Stimulated activated CD8-positive, alpha-beta memory T cell treated with anti-CD3 and anti-CD28 coated beads, Interleukin-4, amount 100 ng/mL, for 4 hours (primary cell): ENCODE measurements around the gene ADK.
"Not testable (repeated sequence)": the region's sequence is repeated elsewhere in the genome, so short reads cannot be mapped to it uniquely, and the experiment has no call there.

ENCODE experiments used
- DNase-seq, 2 donors: peaks; one replicate each; pipeline ENCODE4 v3.0.0-alpha.2; 2020; ENCODE audit warnings: low read depth in 2 of 2, low spot score in 1 of 2

Gene ADK

GRCh38 chr10:74297389-74298080, 146.5 kb downstream of the ADK start:
- DNase-seq: no peak

DNA sequence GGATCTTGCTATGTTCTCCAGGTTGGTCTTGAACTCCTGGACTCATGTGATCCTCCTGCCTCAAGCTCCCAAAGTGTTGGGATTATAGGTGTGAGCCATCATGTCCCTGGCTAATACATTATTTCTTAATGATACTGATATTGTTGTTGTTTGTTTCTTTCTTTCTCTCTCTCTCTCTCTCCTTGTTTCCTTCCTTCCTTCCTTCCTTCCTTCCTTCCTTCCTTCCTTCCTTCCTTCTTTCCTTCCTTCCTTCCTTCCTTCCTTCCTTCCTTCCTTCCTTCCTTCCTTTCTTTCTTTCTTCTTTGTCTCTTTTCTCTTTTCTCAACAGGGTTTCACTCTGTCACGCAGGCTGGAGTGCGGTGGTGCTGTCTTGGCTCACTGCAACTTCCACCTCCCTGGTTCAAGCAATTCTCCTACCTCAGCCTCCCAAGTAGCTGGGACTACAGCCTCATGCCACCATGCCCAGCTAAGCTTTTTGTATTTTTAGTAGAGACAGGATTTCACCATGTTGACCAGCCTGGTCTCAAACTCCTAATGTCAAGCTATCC, 149.1 kb downstream of the ADK start:
- not testable (repeated sequence) for DNase-seq

- DNase-seq: no peak
Measured at GRCh38 chr10:74300666-74301065, 149.6 kb downstream of the ADK start.

DNA sequence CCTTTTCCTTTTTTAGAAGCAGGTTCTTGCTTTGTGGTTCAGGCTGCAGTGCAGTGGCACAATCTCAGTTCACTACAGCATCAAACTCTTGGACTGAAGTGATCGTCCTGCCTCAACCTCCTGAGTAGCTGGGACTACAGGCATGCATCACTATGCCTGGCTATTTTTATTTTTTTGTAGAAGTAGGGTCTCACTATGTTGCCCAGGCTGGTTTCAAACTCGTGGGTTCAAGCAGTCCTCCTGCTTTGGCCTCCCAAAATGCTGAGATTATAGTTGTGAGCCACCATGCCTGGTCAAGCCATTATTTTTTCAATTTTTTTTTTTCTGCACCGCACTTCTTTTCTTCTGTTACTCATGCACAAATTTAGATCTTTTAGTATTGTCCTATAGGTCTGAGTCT, 154.7 kb downstream of the ADK start:
- DNase-seq: no peak

- DNase-seq: no peak
Measured at GRCh38 chr10:74306227-74306982, 155.4 kb downstream of the ADK start.

DNA sequence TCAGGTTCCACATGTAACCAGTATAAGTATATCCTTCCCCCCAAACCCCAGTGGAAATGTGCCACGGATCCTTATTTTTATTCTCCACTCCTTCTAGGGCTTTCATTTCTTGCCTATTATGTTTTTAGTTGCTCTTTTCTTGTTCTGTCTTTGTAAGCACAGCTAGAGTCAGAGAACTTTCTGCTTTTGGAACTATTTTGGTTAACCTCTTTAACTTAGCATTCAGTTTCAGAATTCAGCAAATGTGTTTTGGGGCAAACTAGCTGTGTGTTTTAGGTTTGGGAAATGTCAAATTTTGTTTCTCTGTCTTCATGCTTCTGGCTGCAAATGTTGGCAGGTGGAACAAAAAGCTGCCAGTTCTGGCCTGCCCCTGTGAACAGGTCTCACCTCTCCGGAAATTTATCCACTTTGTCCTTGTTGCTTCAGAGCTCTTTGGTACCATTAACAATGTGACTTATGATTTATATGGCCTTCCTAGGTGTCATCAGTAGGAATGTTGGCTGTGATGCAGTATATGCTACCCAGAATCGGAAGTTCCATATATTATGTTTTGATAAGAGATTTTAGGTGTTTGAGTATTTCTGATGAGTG, 156.1 kb downstream of the ADK start:
- no peak for DNase-seq

DNA sequence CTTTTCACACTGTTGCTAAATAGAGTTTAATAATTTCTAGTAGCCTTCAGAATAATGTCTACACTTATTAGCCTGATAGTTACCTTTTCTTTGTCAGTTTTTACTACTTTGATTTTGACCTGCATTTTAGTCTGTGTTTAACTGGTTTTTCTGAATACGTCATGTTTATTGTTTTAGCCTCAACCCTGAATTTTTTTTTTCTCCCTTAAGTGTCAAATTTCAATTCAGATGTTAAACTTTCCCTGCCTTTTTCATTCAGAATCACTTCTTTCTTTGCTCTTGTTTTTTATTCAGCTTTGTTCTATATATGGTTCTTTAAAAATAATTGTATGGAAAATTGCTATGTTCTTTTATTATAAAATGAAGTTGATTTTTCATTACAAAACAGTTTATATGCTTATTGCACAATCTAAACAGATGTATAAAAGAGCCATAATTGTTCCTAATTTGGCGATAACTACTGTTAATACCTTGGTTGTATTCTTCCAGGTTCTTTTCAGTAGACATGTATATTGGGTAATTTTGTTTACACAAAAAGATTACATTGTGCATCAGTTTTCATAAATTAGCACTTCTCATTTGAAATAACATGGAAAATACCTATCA, 159.7 kb downstream of the ADK start:
- no peak for DNase-seq

DNA sequence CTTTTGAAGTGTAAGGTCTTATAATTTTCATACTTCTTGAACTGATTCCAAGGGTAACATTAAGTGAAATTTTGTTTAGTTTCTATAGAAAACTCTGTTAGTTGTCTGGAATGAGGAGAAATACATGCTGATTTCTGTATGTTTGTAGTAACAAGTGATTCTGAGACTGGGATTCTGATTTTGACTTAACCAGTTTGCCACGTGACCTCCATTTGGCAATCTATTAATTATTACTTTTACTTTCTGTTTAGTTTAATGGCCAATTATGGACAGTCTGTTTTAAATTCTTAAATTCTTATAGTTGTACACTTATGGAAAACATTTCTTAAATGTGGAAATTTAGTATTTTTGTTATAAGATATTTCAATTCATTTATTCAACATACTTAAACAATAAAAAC, 163.1 kb downstream of the ADK start:
- DNase-seq: no peak

DNA sequence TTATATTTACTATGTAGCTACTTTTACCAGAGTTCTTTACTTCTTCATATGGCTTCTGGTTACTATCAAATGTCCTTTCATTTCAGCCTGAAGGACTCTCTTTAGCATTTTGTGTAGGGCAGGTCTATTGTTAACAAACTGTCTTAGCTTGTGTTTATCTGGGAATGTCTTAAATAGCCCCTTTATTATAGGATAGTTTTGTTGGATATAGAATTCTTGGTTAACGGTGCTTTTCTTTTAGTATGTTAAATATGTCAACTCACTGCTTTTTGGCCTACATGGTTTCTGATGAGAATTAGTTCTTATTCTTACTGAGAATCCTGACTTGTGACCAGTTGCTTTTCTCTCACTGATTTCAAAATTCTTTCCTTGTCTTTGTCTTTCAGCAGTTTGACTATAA, 169.0 kb downstream of the ADK start:
- no peak for DNase-seq

DNA sequence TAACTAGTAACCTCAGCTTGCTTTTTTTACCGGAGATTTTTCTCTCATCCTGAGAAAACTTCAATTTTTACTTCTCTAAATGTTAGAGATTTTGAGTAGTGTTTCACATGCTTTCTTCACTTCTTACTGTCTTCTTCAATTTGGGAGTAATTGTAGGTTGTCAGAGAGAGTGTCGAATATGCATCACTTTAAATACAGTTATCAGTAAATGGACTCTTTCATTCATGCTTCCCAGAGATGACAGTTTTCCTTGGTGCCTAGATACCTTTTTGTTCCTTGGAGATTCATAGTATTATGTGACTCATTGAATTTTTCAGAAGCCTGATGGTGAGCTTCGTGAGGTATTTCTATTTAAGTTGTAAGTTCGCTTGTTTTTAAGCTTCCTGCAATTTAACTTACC, 169.7 kb downstream of the ADK start:
- no peak for DNase-seq

DNA sequence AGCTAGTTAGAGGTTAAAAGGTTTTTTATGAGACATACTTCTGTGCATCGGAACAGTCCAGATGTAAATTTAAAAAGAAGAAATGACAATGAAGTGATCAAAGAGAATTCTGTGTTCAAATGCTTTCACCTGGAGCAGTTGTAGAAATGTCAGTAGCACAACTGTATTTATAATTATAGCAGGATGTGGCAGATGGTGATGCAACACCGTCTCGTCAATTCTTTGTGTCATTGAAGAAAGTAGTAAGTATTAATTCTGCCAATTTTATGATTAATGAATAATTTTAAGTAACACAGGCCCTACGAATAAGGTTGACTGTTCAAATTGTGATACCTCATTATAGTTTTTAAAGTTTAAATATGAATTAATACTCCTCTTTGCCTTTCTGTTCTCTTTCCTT, 171.1 kb downstream of the ADK start:
- no peak for DNase-seq

DNA sequence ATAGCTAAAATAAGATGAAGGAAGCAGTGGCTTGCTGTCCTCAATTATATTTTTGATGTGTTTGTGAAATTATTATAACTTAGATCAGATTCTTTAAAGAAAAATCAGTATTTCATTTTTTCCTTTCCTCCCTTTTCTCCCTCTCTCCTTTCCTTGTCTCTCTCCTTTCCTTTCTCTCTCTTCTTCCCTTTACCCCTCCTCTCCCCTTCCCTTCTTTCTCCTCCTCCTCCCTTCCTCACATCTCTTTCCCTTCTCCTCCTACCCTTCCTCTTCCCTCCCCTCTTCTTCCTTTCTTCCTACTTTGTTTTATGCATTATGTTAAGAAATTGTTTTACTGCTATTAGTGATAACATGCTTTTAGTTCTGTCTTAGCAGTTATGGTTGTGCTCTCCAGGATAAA, 171.5 kb downstream of the ADK start:
- DNase-seq: no peak

DNA sequence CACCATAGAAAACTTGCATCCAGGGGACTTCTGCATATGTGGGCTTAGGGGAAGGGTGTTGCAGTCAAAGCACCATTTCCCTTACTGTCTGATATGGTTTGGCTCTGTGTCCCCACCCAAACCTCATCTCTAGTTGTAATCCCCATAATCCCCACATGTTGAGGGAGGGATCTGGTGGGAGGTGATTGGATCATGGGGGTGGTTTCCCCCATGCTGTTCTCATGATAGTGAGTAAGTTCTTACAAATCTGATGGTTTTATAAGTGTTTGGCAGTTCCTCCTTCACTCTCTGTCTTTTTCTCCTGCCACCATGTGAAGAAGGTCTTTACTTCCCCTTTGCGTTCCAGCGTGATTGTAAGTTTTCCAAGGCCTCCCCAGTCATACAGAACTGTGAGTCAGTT, 177.4 kb downstream of the ADK start:
- no peak for DNase-seq

- no peak for DNase-seq
Measured at GRCh38 chr10:74329873-74330272, 178.9 kb downstream of the ADK start.

GRCh38 chr10:74330646-74331045, 179.6 kb downstream of the ADK start:
- DNase-seq: no peak

DNA sequence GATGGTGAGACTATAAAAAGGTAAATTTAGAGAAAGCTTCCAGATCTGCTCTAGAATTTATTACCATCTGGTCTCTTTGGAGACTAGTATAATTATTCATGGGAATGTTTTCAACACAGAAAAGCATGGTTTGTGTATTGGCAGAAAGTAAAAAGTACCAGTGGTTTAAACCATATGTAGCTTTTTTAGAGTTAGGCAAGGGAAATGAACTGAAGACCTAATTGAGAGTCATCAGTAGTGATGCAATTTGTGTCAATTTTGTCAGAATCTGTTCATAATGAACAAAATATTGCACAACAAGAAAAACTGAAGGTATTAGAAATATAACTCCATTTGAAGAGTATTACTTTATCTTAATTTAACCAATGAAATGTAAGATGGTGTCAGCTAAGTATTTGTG, 181.4 kb downstream of the ADK start:
- no peak for DNase-seq

- no peak for DNase-seq
Measured at GRCh38 chr10:74333174-74333573, 182.2 kb downstream of the ADK start.

DNA sequence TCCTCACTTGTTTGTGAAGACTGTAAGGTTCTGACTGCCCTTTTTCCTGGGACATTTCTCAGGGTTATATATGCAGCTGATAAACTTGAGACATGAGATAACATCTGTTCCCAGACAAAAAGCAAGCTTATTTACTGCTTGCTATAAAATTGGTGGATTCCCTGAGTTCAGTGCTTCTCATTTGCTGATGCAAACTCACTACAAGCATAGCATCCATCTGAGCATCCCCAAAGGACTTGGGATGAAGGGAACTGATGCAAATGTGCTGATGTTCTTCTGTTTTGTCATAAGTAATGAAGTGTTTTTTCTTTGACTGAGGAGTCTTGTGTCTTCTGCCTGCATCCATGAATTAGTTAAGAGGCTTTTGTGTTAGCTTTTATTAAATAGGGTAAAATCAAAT, 183.2 kb downstream of the ADK start:
- DNase-seq: no peak

GRCh38 chr10:74335501-74335900, 184.5 kb downstream of the ADK start:
- DNase-seq: no peak

GRCh38 chr10:74337330-74338016, 186.5 kb downstream of the ADK start:
- no peak for DNase-seq

DNA sequence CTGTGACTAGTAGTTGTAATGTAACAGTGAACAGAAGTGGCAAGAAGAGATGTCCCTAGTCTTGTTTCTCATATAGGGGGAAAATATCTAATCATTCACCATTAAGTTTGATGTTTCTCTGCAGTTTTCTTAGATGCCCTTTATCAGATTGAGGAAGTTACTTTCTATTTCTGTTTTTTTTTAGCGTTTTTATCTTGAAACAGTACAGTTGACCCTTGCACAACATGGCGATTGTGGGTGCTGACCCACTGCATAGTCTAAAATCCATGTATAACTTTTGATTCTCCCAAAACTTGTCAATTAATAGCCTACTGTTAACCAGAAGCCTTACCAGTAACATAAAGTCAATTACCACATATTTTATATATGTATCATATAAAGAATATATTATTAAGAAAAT, 192.0 kb downstream of the ADK start:
- DNase-seq: no peak
